Activated CD4-positive, alpha-beta T cell treated with anti-CD3 and anti-CD28 coated beads, Interleukin-2, amount 10 ng/mL, durations not matched to agents 24 days and 14 days (primary cell): ENCODE results near the gene BBS1. TPM values are rescaled to one million over a fixed set of nuclear protein-coding genes. Genes with fewer than 3 reads are reported as not detected.

ENCODE experiments used
- DNase-seq: peaks from one replicate; pipeline ENCODE4 v3.0.0; 2022
- H3K27ac Mint-ChIP-seq: one replicate; pipeline ENCODE4 v1.8.0; 2022; ENCODE audit warnings: mild to moderate bottlenecking, mixed read lengths
- H3K27me3 Mint-ChIP-seq: one replicate; pipeline ENCODE4 v1.8.0; 2022; ENCODE audit warnings: mixed read lengths
- H3K36me3 Mint-ChIP-seq: one replicate; pipeline ENCODE4 v1.8.0; 2022; ENCODE audit warnings: low read depth, mild to moderate bottlenecking, mixed read lengths
- H3K4me1 Mint-ChIP-seq: one replicate; pipeline ENCODE4 v1.8.0; 2021; ENCODE audit warnings: mixed read lengths
- H3K4me3 Mint-ChIP-seq: one replicate; pipeline ENCODE4 v1.8.0; 2022; ENCODE audit warnings: mild to moderate bottlenecking, moderate library complexity, mixed read lengths
- H3K9me3 Mint-ChIP-seq: one replicate; pipeline ENCODE4 v1.8.0; 2021; ENCODE audit warnings: mixed read lengths
- intact Hi-C: fragments of 100-400 bp; cut with micrococcal nuclease; formaldehyde crosslinking; loops from one replicate; pipeline ENCODE4 v1.15.1; 2023
- total RNA-seq: library from RNA; stranded (reverse); gene quantifications from 2 replicates; pipeline ENCODE4 v1.2.3, GENCODE V29; 2022

Gene BBS1
- total RNA-seq, 1 donor from 2014 or later = 17.6 TPM

- Mint-ChIP-seq H3K27ac (no peak overlapping the region), H3K4me1 (peaks cover 3% of the 10 kb centered on the region), H3K4me3 (no peak overlapping the region), H3K9me3 (no peaks in the 10 kb centered on the region), H3K27me3 (peaks cover 9% of the 10 kb centered on the region), H3K36me3 (no peaks in the 10 kb centered on the region)
- intact Hi-C loops = no loop called here
- peak; percentile 71 for DNase-seq
Measured at GRCh38 chr11:66559142-66559865, 48.9 kb downstream of the BBS1 start.

GRCh38 chr11:66559866-66560676 lies 49.6 kb downstream of the BBS1 start:
- Mint-ChIP-seq H3K27me3 (peaks cover 9% of the 10 kb centered on the region), H3K36me3 (no peaks in the 10 kb centered on the region), H3K9me3 (no peaks in the 10 kb centered on the region), H3K4me3 (no peak overlapping the region), H3K27ac (no peak overlapping the region), H3K4me1 (peaks cover 3% of the 10 kb centered on the region)
- intact Hi-C loops = no loop called here
- DNase-seq = no peak

- Mint-ChIP-seq H3K4me1 (peaks cover 6% of the 10 kb centered on the region), H3K27me3 (peaks cover 11% of the 10 kb centered on the region), H3K36me3 (no peaks in the 10 kb centered on the region)
Measured at GRCh38 chr11:66561178-66561974, 50.9 kb downstream of the BBS1 start.

GRCh38 chr11:66561975-66562248 lies 51.5 kb downstream of the BBS1 start:
- DNase-seq = no peak
- intact Hi-C loops = no loop called here
- peaks cover 13% of the 10 kb centered on the region for H3K27me3 Mint-ChIP-seq

More at GRCh38 chr11:66561178-66561974, 50.9 kb downstream of the BBS1 start:
- Mint-ChIP-seq H3K9me3 (no peaks in the 10 kb centered on the region), H3K4me3 (no peak overlapping the region), H3K27ac (no peak overlapping the region)
- intact Hi-C loops = no loop called here
- no peak for DNase-seq

GRCh38 chr11:66562275-66562674 lies 51.8 kb downstream of the BBS1 start:
- DNase-seq = no peak
- H3K36me3 Mint-ChIP-seq = no peaks in the 10 kb centered on the region
- H3K27me3 Mint-ChIP-seq = peaks cover 15% of the 10 kb centered on the region
- no peak overlapping the region for H3K4me3 Mint-ChIP-seq
- H3K9me3 Mint-ChIP-seq = no peaks in the 10 kb centered on the region
- peaks cover 6% of the 10 kb centered on the region for H3K4me1 Mint-ChIP-seq
- H3K27ac Mint-ChIP-seq = no peak overlapping the region
- intact Hi-C loops = no loop called here

More at GRCh38 chr11:66561975-66562248, 51.5 kb downstream of the BBS1 start:
- Mint-ChIP-seq H3K27ac (no peak overlapping the region), H3K4me3 (no peak overlapping the region), H3K9me3 (no peaks in the 10 kb centered on the region), H3K4me1 (peaks cover 6% of the 10 kb centered on the region), H3K36me3 (no peaks in the 10 kb centered on the region)

- peaks cover 6% of the 10 kb centered on the region for H3K4me1 Mint-ChIP-seq
- H3K4me3 Mint-ChIP-seq = no peak overlapping the region
- H3K9me3 Mint-ChIP-seq = no peaks in the 10 kb centered on the region
- peaks cover 21% of the 10 kb centered on the region for H3K27me3 Mint-ChIP-seq
- no peak overlapping the region for H3K27ac Mint-ChIP-seq
- intact Hi-C loops = no loop called here
- no peaks in the 10 kb centered on the region for H3K36me3 Mint-ChIP-seq
- DNase-seq = no peak
Measured at GRCh38 chr11:66562907-66563583, 52.6 kb downstream of the BBS1 start.

GRCh38 chr11:66563832-66564231 lies 53.4 kb downstream of the BBS1 start:
- H3K27me3 Mint-ChIP-seq = peaks cover 22% of the 10 kb centered on the region
- H3K4me1 Mint-ChIP-seq = peaks cover 5% of the 10 kb centered on the region
- no peak for DNase-seq
- no peaks in the 10 kb centered on the region for H3K9me3 Mint-ChIP-seq
- no peak overlapping the region for H3K27ac Mint-ChIP-seq
- intact Hi-C loops = no loop called here
- no peaks in the 10 kb centered on the region for H3K36me3 Mint-ChIP-seq
- no peak overlapping the region for H3K4me3 Mint-ChIP-seq

- peaks cover 5% of the 10 kb centered on the region for H3K4me1 Mint-ChIP-seq
- peaks cover 19% of the 10 kb centered on the region for H3K27me3 Mint-ChIP-seq
- no peaks in the 10 kb centered on the region for H3K9me3 Mint-ChIP-seq
- no peak overlapping the region for H3K4me3 Mint-ChIP-seq
- intact Hi-C loops = no loop called here
- no peaks in the 10 kb centered on the region for H3K36me3 Mint-ChIP-seq
- H3K27ac Mint-ChIP-seq = no peak overlapping the region
- no peak for DNase-seq
Measured at GRCh38 chr11:66564538-66564937, 54.1 kb downstream of the BBS1 start.

GRCh38 chr11:66564984-66565383 lies 54.5 kb downstream of the BBS1 start:
- H3K4me1 Mint-ChIP-seq = peaks cover 5% of the 10 kb centered on the region
- peaks cover 20% of the 10 kb centered on the region for H3K27me3 Mint-ChIP-seq
- no peak overlapping the region for H3K27ac Mint-ChIP-seq

GRCh38 chr11:66566221-66566620 lies 55.8 kb downstream of the BBS1 start:
- no peak for DNase-seq
- Mint-ChIP-seq H3K36me3 (no peaks in the 10 kb centered on the region), H3K9me3 (no peaks in the 10 kb centered on the region), H3K4me1 (peaks cover 5% of the 10 kb centered on the region), H3K27me3 (peaks cover 30% of the 10 kb centered on the region), H3K27ac (no peak overlapping the region), H3K4me3 (peak overlapping the region; percentile 57)
- intact Hi-C loops = no loop called here

More at GRCh38 chr11:66564984-66565383, 54.5 kb downstream of the BBS1 start:
- Mint-ChIP-seq H3K36me3 (no peaks in the 10 kb centered on the region), H3K4me3 (no peak overlapping the region), H3K9me3 (no peaks in the 10 kb centered on the region)
- DNase-seq = no peak
- intact Hi-C loops = no loop called here

- intact Hi-C loops = no loop called here
- H3K36me3 Mint-ChIP-seq = no peaks in the 10 kb centered on the region
Measured at GRCh38 chr11:66567787-66568123, 57.3 kb downstream of the BBS1 start.

GRCh38 chr11:66568124-66568916 lies 57.9 kb downstream of the BBS1 start, which contains the start of gene CTSF:
Gene CTSF, minus strand, starts transcription at chr11:66568606. Its CDS starts 120 bp downstream, at chr11:66568486.
- peak within 1 kb of the TSS; percentile 78 for H3K4me3 Mint-ChIP-seq
- peak; percentile 92 for DNase-seq
- no peaks in the 10 kb centered on the region for H3K36me3 Mint-ChIP-seq
- peaks cover 5% of the 10 kb centered on the region for H3K4me1 Mint-ChIP-seq
- peaks cover 30% of the 10 kb centered on the region for H3K27me3 Mint-ChIP-seq
- no peaks in the 10 kb centered on the region for H3K9me3 Mint-ChIP-seq
- intact Hi-C loops = no loop called here
- H3K27ac Mint-ChIP-seq = no peak within 1 kb of the TSS

More at GRCh38 chr11:66567787-66568123, 57.3 kb downstream of the BBS1 start:
- Mint-ChIP-seq H3K27ac (no peak overlapping the region), H3K9me3 (no peaks in the 10 kb centered on the region), H3K4me1 (peaks cover 5% of the 10 kb centered on the region), H3K4me3 (peak overlapping the region; percentile 75), H3K27me3 (peaks cover 30% of the 10 kb centered on the region)
- no peak for DNase-seq

- intact Hi-C loops = no loop called here
- DNase-seq = no peak
- H3K9me3 Mint-ChIP-seq = no peaks in the 10 kb centered on the region
- peaks cover 32% of the 10 kb centered on the region for H3K27me3 Mint-ChIP-seq
- no peaks in the 10 kb centered on the region for H3K36me3 Mint-ChIP-seq
- no peak overlapping the region for H3K27ac Mint-ChIP-seq
- peaks cover 5% of the 10 kb centered on the region for H3K4me1 Mint-ChIP-seq
- no peak overlapping the region for H3K4me3 Mint-ChIP-seq
Measured at GRCh38 chr11:66569076-66569475, 58.6 kb downstream of the BBS1 start.
